ENCODE data around the gene SERPING1. TPM values are rescaled to one million over a fixed set of nuclear protein-coding genes. Genes with fewer than 3 reads are reported as not detected.
A peak's percentile ranks its signal among the peaks of the same experiment; 100 is the strongest.

Gene SERPING1
- total RNA-seq, 1 experiment from 2014 or later = not detected

DNA sequence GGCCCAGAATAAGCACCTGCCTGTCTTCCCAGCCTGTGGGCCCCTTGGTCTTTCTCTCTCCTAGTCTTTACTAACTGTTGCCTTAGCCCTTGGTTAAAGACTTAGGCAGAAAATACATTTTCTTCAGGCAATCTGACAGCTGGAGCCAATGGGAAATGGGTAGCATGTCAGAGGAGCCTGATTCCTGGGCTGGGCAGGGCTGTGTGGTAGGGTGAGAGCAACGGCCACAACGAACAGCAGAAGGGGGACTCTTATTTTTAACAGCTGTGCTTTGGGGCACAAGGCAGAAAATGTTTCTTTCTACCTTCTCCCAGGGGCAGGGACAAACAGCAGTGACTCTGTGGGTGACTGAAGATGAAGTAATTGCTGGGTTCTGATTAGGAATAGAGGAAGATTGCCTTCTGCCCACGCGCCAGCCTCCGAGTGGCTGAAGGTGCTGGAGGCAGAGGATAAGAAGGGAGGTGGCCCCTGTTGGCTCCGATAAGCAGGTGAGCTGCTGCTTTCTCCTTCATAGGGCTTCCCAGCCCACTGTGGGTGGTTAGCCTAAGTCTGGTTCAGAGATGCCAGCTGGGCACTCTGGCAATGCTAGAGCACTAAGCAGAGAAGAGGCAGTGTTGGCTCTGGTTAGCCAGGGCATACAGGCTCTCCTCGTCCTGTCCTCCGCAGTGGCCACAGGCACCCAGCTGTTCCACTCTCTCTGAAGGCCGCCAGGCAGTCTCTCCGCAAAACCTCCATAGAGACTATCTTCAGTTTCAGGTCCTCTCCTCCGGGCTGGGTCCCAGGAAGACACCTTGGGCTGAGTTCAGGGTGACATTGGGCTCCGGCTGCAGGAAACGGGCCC lies 50.7 kb downstream of the SERPING1 start:
- TF ChIP-seq, protein P1, sequence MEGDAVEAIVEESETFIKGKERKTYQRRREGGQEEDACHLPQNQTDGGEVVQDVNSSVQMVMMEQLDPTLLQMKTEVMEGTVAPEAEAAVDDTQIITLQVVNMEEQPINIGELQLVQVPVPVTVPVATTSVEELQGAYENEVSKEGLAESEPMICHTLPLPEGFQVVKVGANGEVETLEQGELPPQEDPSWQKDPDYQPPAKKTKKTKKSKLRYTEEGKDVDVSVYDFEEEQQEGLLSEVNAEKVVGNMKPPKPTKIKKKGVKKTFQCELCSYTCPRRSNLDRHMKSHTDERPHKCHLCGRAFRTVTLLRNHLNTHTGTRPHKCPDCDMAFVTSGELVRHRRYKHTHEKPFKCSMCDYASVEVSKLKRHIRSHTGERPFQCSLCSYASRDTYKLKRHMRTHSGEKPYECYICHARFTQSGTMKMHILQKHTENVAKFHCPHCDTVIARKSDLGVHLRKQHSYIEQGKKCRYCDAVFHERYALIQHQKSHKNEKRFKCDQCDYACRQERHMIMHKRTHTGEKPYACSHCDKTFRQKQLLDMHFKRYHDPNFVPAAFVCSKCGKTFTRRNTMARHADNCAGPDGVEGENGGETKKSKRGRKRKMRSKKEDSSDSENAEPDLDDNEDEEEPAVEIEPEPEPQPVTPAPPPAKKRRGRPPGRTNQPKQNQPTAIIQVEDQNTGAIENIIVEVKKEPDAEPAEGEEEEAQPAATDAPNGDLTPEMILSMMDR (IDR thresholded peaks at IDR 0.05; ENCODE audit: unreplicated experiment) = no peak
- CTCF ChIA-PET = interaction anchor here (0.6 to 2.4 kb wide), 8 partner anchors 7 to 299 kb away, joined by 3 to 12 read pairs (median 4); no protein-coding TSS in a partner anchor
- Mint-ChIP-seq H3K4me1 (ENCODE audit: insufficient read depth, unreplicated experiment) (peaks cover 34% of the 10 kb centered on the region), H3K36me3 (ENCODE audit: insufficient read depth, unreplicated experiment) (peaks cover 6% of the 10 kb centered on the region), H3K4me3 (ENCODE audit: unreplicated experiment) (peak overlapping the region; percentile 73), H3K9me3 (ENCODE audit: unreplicated experiment) (no peaks in the 10 kb centered on the region), H3K27ac (ENCODE audit: low read depth, unreplicated experiment) (no peak overlapping the region), H3K27me3 (ENCODE audit: insufficient read depth, unreplicated experiment) (peaks cover 35% of the 10 kb centered on the region)
- POLR2A ChIA-PET = interaction anchor here (0.8 to 2.0 kb wide), 3 partner anchors 10 to 323 kb away, joined by 3 to 7 read pairs (median 5); partner anchors contain the start of genes CLP1 and TNKS1BP1
- no peak for DNase-seq (ENCODE audit: unreplicated experiment)
- intact Hi-C loops (cut with micrococcal nuclease) = loop anchor here (5.0 kb wide), 1 partner anchor 874 kb away; no protein-coding TSS in a partner anchor
- no TSS peak for BruUV-seq (replicated peaks)

- no TSS peak for BruUV-seq (replicated peaks)
- H3K4me3 Mint-ChIP-seq (ENCODE audit: unreplicated experiment) = peak overlapping the region; percentile 73
- H3K9me3 Mint-ChIP-seq (ENCODE audit: unreplicated experiment) = no peaks in the 10 kb centered on the region
- ChIA-PET POLR2A (interaction anchor here (0.7 to 2.0 kb wide), 5 partner anchors 9 to 324 kb away, joined by 3 to 7 read pairs (median 5); partner anchors contain the start of genes CLP1 and TNKS1BP1), CTCF (interaction anchor here (0.6 to 2.2 kb wide), 5 partner anchors 8 to 300 kb away, joined by 3 to 12 read pairs (median 4); no protein-coding TSS in a partner anchor)
- TF ChIP-seq, protein P1 (IDR thresholded peaks at IDR 0.05; ENCODE audit: unreplicated experiment) = no peak
- DNase-seq (ENCODE audit: unreplicated experiment) = no peak
- H3K4me1 Mint-ChIP-seq (ENCODE audit: insufficient read depth, unreplicated experiment) = peaks cover 36% of the 10 kb centered on the region
- intact Hi-C loops (cut with micrococcal nuclease) = loop anchor here (5.0 kb wide), 1 partner anchor 873 kb away; no protein-coding TSS in a partner anchor
- H3K27me3 Mint-ChIP-seq (ENCODE audit: insufficient read depth, unreplicated experiment) = peaks cover 35% of the 10 kb centered on the region
- H3K36me3 Mint-ChIP-seq (ENCODE audit: insufficient read depth, unreplicated experiment) = peaks cover 6% of the 10 kb centered on the region
- H3K27ac Mint-ChIP-seq (ENCODE audit: low read depth, unreplicated experiment) = peak overlapping the region; percentile 54
Observed at GRCh38 chr11:57648801-57649735, 51.6 kb downstream of the SERPING1 start.

DNA sequence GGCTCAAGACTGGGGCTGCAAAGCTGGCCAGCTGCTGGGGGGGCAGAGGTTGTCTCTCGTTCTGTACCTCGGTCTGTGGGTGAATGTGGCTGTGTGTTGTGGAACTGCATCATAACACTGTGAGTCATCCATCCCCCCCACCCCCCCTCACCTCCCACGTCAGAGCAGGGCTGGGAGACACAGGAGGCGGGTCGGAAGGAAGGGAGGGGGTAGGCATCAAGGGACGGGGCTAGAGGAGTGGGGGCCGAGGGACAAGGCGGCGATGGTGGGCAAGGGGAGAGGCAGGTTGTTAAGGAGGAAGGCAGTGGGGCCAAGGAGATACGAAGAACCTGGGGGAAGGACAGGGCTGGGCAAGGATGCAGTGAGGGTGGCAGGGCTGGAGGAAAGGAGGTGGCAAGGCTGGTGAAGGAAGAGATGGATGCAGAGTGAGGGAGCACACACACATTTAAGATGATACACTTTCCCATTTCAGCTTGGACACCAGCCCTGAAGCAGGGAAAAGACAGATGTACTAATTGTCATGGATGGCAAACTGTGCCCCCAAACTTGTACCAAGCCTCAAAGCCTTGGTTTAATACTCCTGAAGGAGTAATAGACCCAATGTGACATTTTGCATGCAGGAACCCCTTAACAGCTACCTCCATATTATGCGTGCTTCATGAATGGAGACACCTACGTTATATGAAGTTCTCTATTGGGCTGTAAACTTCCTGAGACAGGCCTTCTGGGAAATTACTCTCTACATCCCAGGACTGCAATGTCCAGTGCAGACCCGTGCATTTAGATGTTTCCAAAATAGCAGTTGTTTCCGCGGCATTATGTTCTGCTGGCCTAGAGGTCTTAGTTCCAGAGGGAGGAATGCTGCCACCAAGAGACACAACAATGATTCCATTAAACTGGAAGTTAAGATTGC lies 52.6 kb downstream of the SERPING1 start, which contains the start of gene YPEL4:
TSS of gene YPEL4 (minus strand) at position 87 of the 913 bp plus-strand sequence. CDS start 2,805 bp downstream, outside the sequence.
- peak; percentile 75 for DNase-seq (ENCODE audit: unreplicated experiment)
- H3K9me3 Mint-ChIP-seq (ENCODE audit: unreplicated experiment) = no peaks in the 10 kb centered on the region
- H3K4me3 Mint-ChIP-seq (ENCODE audit: unreplicated experiment) = peak within 1 kb of the TSS; percentile 73
- peaks cover 35% of the 10 kb centered on the region for H3K27me3 Mint-ChIP-seq (ENCODE audit: insufficient read depth, unreplicated experiment)
- H3K4me1 Mint-ChIP-seq (ENCODE audit: insufficient read depth, unreplicated experiment) = peaks cover 36% of the 10 kb centered on the region
- peaks cover 6% of the 10 kb centered on the region for H3K36me3 Mint-ChIP-seq (ENCODE audit: insufficient read depth, unreplicated experiment)
- ChIA-PET CTCF (interaction anchor here (0.5 to 2.5 kb wide), 5 partner anchors 9 to 301 kb away, joined by 3 to 12 read pairs (median 6); partner anchors contain the start of gene UBE2L6), POLR2A (interaction anchor here (0.7 to 1.1 kb wide), 3 partner anchors 16 to 81 kb away, joined by 3 to 5 read pairs (median 3); no protein-coding TSS in a partner anchor)
- BruUV-seq (replicated peaks) = no TSS peak
- intact Hi-C loops (cut with micrococcal nuclease) = loop anchor here (5.0 kb wide), 1 partner anchor 872 kb away; no protein-coding TSS in a partner anchor
- TF ChIP-seq, protein P1 (IDR thresholded peaks at IDR 0.05; ENCODE audit: unreplicated experiment) = no peak
- peak within 1 kb of the TSS; percentile 54 for H3K27ac Mint-ChIP-seq (ENCODE audit: low read depth, unreplicated experiment)
